HG02798 (cell line): ENCODE results near the gene RABGGTA.
"Not testable (repeated sequence)": the region's sequence is repeated elsewhere in the genome, so short reads cannot be mapped to it uniquely, and the experiment has no call there.

Experiments
- ATAC-seq: cut with Tn5 transposase; IDR thresholded peaks from one replicate; pipeline ENCODE4 v1.9.1; 2021; ENCODE audit warnings: mild to moderate bottlenecking; ENCODE audit not compliant: unreplicated experiment, poor library complexity

Gene RABGGTA

DNA sequence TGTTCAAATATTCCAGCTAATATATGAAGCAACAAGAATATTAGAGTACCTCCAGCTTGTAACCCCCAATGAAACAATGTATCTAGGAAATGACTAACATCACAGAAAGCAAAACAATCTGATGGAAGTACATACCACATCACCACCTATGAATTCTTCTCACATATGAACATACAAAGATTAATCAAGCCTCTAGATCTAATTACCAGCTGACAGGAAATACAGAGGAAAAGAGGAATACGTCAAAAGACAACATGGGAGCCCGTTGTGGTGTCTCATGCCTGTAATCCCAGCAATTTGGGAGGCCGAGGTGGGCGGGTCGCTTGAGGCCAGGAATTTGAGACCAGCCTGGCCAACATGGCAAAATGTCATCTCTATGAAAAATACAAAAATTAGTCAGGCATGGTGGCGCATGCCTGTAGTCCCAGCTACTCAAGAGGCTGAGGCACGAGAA is 46.8 kb downstream of the RABGGTA start:
- no peak for ATAC-seq

DNA sequence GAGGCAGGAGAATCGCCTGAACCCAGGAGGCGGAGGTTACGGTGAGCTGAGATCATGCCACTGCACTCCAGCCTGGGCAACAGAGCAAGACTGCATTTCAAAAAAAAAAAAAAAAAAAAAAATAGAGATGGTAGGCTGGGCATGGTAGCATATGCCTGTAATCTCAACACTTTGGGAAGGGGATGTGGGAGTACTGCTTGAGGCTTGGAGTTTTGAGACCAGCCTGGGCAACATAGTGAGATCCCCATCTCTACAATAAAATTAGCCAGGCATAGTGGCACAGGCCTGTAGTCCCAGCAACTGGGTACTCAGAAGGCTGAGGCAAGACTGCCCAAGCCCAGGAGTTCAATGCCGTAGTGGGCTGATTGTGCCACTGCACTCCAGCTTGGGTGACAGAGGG is 48.4 kb downstream of the RABGGTA start:
- ATAC-seq = not testable (repeated sequence)

DNA sequence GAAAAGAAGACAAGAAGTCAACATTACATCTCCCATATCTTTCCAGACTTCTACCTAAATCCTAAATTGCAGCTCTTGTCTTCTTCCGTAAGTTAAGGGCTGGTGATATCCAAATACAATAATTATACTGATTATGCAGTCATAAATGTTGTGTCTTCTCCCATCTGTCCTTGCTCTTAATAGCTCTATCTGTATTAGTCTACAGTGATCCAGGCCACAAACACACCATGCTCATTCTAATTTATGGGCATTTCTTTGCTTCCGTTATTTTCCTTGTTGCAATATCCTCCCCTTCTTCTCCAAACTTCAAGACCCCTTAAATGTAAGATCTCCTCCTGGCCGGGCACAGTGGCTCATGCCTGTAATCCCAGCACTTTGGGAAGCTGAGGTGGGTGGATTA is 51.9 kb downstream of the RABGGTA start:
- ATAC-seq = no peak

DNA sequence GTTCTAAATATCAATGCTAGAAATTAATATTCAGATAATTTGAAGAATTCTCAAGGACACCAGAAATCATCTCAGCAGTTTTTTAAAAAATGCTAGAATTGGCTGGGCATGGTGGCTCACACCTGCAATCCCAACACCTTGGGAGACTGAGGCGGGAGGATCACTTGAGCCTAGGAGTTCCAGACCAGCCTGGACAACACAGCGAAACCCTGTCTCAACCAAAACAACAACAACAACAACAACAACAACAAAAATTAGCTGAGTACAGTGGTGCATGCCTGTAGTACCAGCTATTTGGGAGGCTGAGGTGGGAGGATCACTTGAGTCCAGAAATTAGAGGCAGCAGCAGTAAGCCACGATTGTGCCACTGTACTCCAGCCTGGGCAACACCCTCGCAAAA is 52.3 kb downstream of the RABGGTA start:
- no peak for ATAC-seq

DNA sequence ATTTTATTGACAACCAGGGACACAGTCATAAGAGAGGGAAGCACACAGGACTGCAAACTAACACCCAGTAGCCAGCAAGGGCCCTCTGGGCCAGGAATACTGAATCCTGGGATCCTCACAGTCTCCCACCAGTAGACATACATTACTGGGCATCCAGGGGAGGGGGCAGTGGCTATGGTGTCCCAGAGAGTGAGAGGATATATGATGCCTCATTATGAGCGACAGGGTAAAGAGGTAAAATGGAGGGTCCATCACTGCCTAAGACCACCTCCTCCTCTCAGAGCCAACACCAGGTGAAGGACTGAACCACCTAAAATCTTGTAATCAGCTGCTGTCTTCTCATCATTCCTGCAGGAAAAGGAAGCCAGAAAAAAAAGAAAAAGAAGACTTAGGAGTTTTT is 54.5 kb downstream of the RABGGTA start:
- not testable (repeated sequence) for ATAC-seq

DNA sequence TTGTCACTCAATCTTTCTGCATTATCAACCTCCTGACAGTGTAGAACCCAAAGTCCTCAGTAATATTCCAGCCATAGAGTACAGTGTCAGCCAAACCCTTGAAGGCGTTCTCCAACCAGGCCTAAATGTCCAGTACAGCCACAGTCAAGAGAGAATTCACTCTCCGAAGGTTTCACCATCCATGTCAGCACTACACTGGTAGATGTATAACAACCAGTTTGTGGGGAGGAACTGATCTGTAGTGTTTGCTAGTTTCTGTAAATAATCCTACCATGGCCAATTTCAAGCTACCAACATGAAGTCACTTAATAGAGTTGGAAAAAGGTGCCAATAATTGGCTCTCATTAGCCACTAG is 55.1 kb downstream of the RABGGTA start:
- ATAC-seq = no peak
